ENCODE measurements around the gene XKRX. TPM values are rescaled to one million over a fixed set of nuclear protein-coding genes. Genes with fewer than 3 reads are reported as not detected.

Gene XKRX
- total RNA-seq, 1 experiment from 2014 or later: not detected

- ChIA-PET POLR2A (ENCODE audit: low non-redundant PET) (no interaction called here), CTCF (no interaction called here)
- no peak for DNase-seq (ENCODE audit: low spot score)
- Histone ChIP-seq H3K27me3 (replicated peaks; ENCODE audit: insufficient read depth, low read depth, low read length, poor library complexity) (no peaks in the 10 kb centered on the region), H3K4me3 (ENCODE audit: low read depth, low read length, poor library complexity, severe bottlenecking) (no peak overlapping the region), H3K27ac (ENCODE audit: low read depth, low read length, poor library complexity, severe bottlenecking) (no peak overlapping the region), H3K36me3 (ENCODE audit: insufficient read depth, low read length, poor library complexity, severe bottlenecking) (no peaks in the 10 kb centered on the region), H3K9me3 (ENCODE audit: low read depth, low read length, poor library complexity, severe bottlenecking) (no peaks in the 10 kb centered on the region), H3K4me1 (ENCODE audit: insufficient read depth, low read length, poor library complexity, severe bottlenecking) (no peaks in the 10 kb centered on the region)
- intact Hi-C loops (cut with micrococcal nuclease; ENCODE audit: unreplicated experiment): no loop called here
- TF ChIP-seq EZH2 (IDR thresholded peaks at IDR 0.05; ENCODE audit: borderline replicate concordance, low read depth, low read length, poor library complexity, severe bottlenecking) (no peak), CTCF (conservative IDR thresholded peaks at IDR 0.05; ENCODE audit: low read depth, low read length) (no peak)
- BruUV-seq (replicated peaks): no TSS peak
These were observed 15.6 kb downstream of the XKRX start for GRCh38 chrX:100913111-100913510.

GRCh38 chrX:100911731-100912130 lies 17.0 kb downstream of the XKRX start:
- no TSS peak for BruUV-seq (replicated peaks)
- POLR2A ChIA-PET (ENCODE audit: low non-redundant PET): no interaction called here
- intact Hi-C loops (cut with micrococcal nuclease; ENCODE audit: unreplicated experiment): no loop called here
- Histone ChIP-seq H3K9me3 (ENCODE audit: low read depth, low read length, poor library complexity, severe bottlenecking) (no peaks in the 10 kb centered on the region), H3K27ac (ENCODE audit: low read depth, low read length, poor library complexity, severe bottlenecking) (no peak overlapping the region), H3K36me3 (ENCODE audit: insufficient read depth, low read length, poor library complexity, severe bottlenecking) (no peaks in the 10 kb centered on the region), H3K4me1 (ENCODE audit: insufficient read depth, low read length, poor library complexity, severe bottlenecking) (no peaks in the 10 kb centered on the region), H3K4me3 (ENCODE audit: low read depth, low read length, poor library complexity, severe bottlenecking) (no peak overlapping the region), H3K27me3 (replicated peaks; ENCODE audit: insufficient read depth, low read depth, low read length, poor library complexity) (no peaks in the 10 kb centered on the region)
- TF ChIP-seq EZH2 (IDR thresholded peaks at IDR 0.05; ENCODE audit: borderline replicate concordance, low read depth, low read length, poor library complexity, severe bottlenecking): no peak
- no peak for TF ChIP-seq CTCF (conservative IDR thresholded peaks at IDR 0.05; ENCODE audit: low read depth, low read length)
- DNase-seq (ENCODE audit: low spot score): no peak
- CTCF ChIA-PET: no interaction called here

GRCh38 chrX:100905620-100906019 lies 23.1 kb downstream of the XKRX start:
- TF ChIP-seq EZH2 (IDR thresholded peaks at IDR 0.05; ENCODE audit: borderline replicate concordance, low read depth, low read length, poor library complexity, severe bottlenecking) (no peak), CTCF (conservative IDR thresholded peaks at IDR 0.05; ENCODE audit: low read depth, low read length) (no peak)
- Histone ChIP-seq H3K4me1 (ENCODE audit: insufficient read depth, low read length, poor library complexity, severe bottlenecking) (no peaks in the 10 kb centered on the region), H3K36me3 (ENCODE audit: insufficient read depth, low read length, poor library complexity, severe bottlenecking) (no peaks in the 10 kb centered on the region), H3K4me3 (ENCODE audit: low read depth, low read length, poor library complexity, severe bottlenecking) (no peak overlapping the region), H3K9me3 (ENCODE audit: low read depth, low read length, poor library complexity, severe bottlenecking) (no peaks in the 10 kb centered on the region), H3K27me3 (replicated peaks; ENCODE audit: insufficient read depth, low read depth, low read length, poor library complexity) (no peaks in the 10 kb centered on the region), H3K27ac (ENCODE audit: low read depth, low read length, poor library complexity, severe bottlenecking) (no peak overlapping the region)
- no TSS peak for BruUV-seq (replicated peaks)
- ChIA-PET POLR2A (ENCODE audit: low non-redundant PET) (no interaction called here), CTCF (no interaction called here)
- DNase-seq (ENCODE audit: low spot score): no peak
- intact Hi-C loops (cut with micrococcal nuclease; ENCODE audit: unreplicated experiment): no loop called here
